AG04449 (cell line): Measurements from ENCODE around the gene WDR19.
"Not testable (repeated sequence)": the region's sequence is repeated elsewhere in the genome, so short reads cannot be mapped to it uniquely, and the experiment has no call there.

Experiments used
- CTCF ChIA-PET: fragments of 350-600 bp; formaldehyde crosslinking; extraction: SDS; loops from one replicate; lab custom pipeline; 2021; ENCODE audit warnings: antibody characterized with exemption; lab: Yijun Ruan, JAX
- POLR2A ChIA-PET: fragments of 400-600, 350-600 bp; formaldehyde crosslinking; extraction: SDS; loops from one replicate; lab custom pipeline; 2020; ENCODE audit warnings: antibody characterized with exemption, inconsistent platforms; lab: Yijun Ruan, JAX
- DNase-seq: peaks from one replicate; pipeline ENCODE4 v3.0.0-alpha.2; 2010; ENCODE audit warnings: low read depth, low spot score
- H3K4me3 ChIP-seq: 2 replicates; pipeline ENCODE4 v1.5.1; 2011; ENCODE audit warnings: low read depth, mild to moderate bottlenecking, control low read depth, low read length
- TF ChIP-seq, protein P1 (sequence below): IDR thresholded peaks from one replicate; pipeline ENCODE4 v1.5.1; 2011; ENCODE audit warnings: mild to moderate bottlenecking, moderate library complexity, low read length, control low read depth, inconsistent platforms; ENCODE audit not compliant: insufficient read depth; ENCODE audit errors: missing control alignments

Gene WDR19

DNA sequence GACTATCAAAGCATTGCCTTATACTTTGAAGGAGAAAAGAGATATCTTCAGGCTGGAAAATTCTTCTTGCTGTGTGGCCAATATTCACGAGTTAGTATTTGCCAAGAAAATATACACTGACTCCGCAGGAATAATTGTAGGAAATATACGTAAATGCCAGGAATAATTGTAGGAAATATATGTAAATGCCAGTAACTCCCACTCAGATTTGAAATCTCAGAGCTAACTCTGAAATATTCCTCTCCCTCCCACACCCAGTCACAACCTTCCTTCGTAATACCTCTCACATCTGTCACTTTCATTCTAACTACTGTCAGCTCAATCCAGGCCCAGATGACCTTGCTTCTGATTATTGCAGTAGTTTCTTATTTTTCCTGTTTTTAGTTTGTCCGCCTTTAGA, 73.5 kb downstream of the WDR19 start:
- ChIA-PET CTCF (no interaction called here), POLR2A (no interaction called here)
- TF ChIP-seq, protein P1, sequence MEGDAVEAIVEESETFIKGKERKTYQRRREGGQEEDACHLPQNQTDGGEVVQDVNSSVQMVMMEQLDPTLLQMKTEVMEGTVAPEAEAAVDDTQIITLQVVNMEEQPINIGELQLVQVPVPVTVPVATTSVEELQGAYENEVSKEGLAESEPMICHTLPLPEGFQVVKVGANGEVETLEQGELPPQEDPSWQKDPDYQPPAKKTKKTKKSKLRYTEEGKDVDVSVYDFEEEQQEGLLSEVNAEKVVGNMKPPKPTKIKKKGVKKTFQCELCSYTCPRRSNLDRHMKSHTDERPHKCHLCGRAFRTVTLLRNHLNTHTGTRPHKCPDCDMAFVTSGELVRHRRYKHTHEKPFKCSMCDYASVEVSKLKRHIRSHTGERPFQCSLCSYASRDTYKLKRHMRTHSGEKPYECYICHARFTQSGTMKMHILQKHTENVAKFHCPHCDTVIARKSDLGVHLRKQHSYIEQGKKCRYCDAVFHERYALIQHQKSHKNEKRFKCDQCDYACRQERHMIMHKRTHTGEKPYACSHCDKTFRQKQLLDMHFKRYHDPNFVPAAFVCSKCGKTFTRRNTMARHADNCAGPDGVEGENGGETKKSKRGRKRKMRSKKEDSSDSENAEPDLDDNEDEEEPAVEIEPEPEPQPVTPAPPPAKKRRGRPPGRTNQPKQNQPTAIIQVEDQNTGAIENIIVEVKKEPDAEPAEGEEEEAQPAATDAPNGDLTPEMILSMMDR, result no peak
- no peak for DNase-seq
- no peak overlapping the region for H3K4me3 ChIP-seq

DNA sequence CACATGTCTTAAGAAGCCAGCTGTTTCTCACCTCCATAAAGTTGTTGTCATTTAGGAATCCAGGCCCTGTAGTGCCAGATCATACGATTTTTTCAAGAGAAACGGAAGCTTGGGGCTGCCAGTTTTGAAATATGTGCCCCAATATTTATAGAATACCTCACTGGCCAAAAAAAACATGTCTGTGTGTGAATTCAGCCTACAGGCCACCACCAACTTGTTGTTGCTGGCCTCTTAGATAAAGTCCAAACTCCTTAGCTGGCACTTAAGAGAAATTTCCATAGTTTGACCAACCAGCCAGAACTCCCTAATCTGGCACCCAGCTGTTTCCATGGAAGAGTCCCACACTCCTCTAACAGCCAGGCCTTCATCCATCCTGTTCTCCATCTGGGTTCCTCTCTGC, 74.1 kb downstream of the WDR19 start:
- ChIA-PET CTCF (no interaction called here), POLR2A (no interaction called here)
- TF ChIP-seq, protein P1, result no peak
- peak; percentile 21 for DNase-seq
- H3K4me3 ChIP-seq, result no peak overlapping the region

DNA sequence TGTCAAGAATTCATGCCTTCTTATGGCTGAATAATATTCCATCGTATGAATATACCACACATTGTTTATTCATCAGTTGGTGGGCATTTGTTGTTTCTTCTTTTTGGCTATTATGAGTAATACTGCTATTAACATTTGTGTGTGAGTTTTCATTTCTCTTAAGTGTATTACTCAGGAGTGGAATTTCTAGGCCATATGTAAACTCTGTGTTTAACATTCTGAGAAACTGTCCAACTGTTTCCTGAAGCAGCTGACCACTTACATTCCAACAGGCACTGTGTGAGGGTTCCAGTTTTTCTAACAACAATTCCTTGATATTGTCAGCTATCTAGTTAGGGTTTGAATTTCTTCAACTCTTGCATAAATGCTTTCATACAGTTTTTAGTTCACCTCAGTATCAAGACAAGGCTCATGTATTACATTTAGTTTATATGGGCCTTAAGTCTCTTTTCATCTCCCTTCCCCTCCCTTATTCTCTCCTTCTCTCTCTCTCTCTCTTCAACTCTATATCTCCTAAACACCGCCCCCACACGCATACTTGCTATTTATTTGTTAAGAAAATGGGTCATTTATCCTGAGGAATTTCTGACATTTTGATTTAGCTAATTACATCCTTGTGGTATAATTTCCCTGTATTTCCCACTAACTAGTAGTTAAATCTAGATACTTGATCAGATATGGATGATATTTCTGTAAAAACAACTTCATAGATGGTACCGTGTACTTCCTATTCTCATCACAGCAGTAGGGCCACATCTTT, 77.4 kb downstream of the WDR19 start:
- CTCF ChIA-PET, result interaction anchor here (0.6 kb wide), 1 partner anchor 1954 kb away, joined by 3 read pairs; the partner anchor contains the start of gene APBB2
- POLR2A ChIA-PET, result no interaction called here
- TF ChIP-seq, protein P1, result no peak
- H3K4me3 ChIP-seq, result no peak overlapping the region
- peak; percentile 38 for DNase-seq

DNA sequence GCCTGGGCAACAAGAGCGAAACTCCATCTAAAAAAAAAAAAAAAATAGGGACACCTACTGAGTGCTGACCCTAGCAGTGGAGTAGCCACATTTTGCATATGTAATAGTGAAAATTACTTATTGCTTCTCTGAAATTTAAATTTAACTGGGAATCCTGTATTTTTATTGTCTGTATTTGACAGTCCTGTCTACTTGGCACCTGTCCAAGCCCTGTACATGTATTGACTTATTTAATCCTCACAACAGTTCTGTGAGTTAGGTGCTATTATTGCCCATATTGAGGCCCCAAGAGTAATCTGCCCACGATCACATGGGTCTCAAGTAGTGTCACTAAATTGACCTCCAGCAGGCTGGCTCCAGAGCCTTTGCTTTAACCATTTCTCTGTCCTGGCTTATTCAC, 81.6 kb downstream of the WDR19 start:
- no peak overlapping the region for H3K4me3 ChIP-seq
- ChIA-PET CTCF (no interaction called here), POLR2A (no interaction called here)
- TF ChIP-seq, protein P1, result no peak
- DNase-seq, result no peak

DNA sequence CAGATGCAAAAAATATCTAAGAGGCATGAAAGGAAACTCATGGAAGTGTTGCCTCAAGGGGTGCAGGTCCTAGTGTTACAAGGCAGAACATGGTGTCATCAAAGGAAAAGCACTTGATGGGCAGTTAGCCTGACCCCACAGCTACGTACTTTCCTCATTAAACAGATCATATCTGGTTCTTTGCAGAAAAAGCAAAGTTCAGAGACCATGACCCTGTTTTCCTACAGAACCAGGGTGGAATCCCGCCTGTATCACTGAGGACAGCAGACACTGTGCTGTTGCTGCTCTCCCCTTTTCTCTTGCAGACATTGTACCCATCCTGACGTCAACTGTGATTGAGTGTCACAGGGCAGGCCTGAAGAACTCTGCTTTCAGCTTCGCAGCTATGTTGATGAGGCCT, 92.2 kb downstream of the WDR19 start:
- ChIA-PET CTCF (no interaction called here), POLR2A (no interaction called here)
- DNase-seq, result no peak
- TF ChIP-seq, protein P1, result no peak
- no peak overlapping the region for H3K4me3 ChIP-seq

DNA sequence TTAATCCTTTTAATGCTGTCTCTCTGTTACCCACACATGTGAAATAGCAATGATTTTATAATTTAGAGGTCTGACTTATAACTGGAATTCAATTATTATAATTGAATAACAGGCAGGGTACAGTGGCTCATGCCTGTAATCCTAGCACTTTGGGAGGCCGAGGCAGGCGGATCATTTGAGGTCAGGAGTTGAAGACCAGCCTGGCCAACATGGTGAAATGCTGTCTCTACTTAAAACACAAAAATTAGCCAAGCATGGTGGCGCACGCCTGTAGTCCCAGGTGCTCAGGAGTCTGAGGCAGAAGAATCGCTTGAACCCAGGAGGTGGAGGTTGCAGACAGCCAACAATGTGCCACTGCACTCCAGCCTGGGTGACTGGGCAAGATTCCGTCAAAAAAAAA, 95.3 kb downstream of the WDR19 start:
- DNase-seq, CTCF ChIA-PET, POLR2A ChIA-PET, H3K4me3 ChIP-seq: not testable (repeated sequence)

DNA sequence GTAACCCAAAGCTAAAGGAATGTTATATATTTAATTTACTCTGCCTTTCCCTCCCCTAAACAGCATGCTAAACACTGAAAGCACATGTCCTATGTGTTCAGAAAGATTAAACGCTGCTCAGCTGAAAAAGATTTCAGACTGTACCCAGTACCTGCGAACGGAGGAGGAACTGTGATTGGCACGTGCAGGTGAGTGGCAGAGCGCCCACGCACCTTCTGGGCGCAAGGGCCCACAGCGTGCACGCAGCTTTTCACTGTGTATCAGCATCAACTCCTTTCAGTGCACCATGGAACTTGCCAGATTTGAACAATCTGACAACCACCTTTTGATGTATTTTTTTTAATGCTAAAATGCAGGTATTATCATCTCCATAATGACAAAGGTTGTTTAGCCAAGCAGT, 96.1 kb downstream of the WDR19 start:
- no peak overlapping the region for H3K4me3 ChIP-seq
- TF ChIP-seq, protein P1, result no peak
- CTCF ChIA-PET, result no interaction called here
- DNase-seq, result no peak
- POLR2A ChIA-PET, result no interaction called here
